Spleen (tissue), 11 donors: Measurements from ENCODE around the gene PP2D1. TPM values are rescaled to one million over a fixed set of nuclear protein-coding genes. Genes with fewer than 3 reads are reported as not detected.
A peak's percentile ranks its signal among the peaks of the same experiment; 100 is the strongest.

Experiments
- DNase-seq: peaks from one replicate; pipeline ENCODE4 v3.0.0-alpha.2; 2020
- H3K27ac ChIP-seq, 8 donors: fragments of 200-600 bp; sonication (generic) in 7 of 8; 1 replicate in 4 of 8; 2 replicates in 4 of 8; pipeline versions ENCODE4 v1.5.0 to v1.8.0; 2016 to 2021; ENCODE audit warnings: inconsistent platforms in 4 of 8, mild to moderate bottlenecking in 4 of 8, moderate library complexity in 1 of 8
- H3K27me3 ChIP-seq, 7 donors: fragments of 200-600 bp; sonication (generic) in 6 of 7; replicated peaks in 1 of 7; 1 replicate in 4 of 7; 2 replicates in 3 of 7; pipeline versions ENCODE4 v1.5.0 to v1.8.0; 2016 to 2021; ENCODE audit warnings: inconsistent platforms in 3 of 7, mild to moderate bottlenecking in 1 of 7
- H3K36me3 ChIP-seq, 6 donors: fragments of 200-600 bp; sonication (generic) in 5 of 6; 1 replicate in 4 of 6; 2 replicates in 2 of 6; pipeline versions ENCODE4 v1.5.0 to v1.8.0; 2016 to 2021; ENCODE audit warnings: inconsistent platforms in 2 of 6
- H3K4me1 ChIP-seq, 6 donors: fragments of 200-600 bp; sonication (generic) in 5 of 6; 1 replicate in 3 of 6; 2 replicates in 3 of 6; pipeline versions ENCODE4 v1.5.0 to v1.8.0; 2016 to 2021; ENCODE audit warnings: inconsistent platforms in 3 of 6
- H3K4me3 ChIP-seq, 8 donors: fragments of 200-600 bp; sonication (generic) in 7 of 8; 1 replicate in 4 of 8; 2 replicates in 4 of 8; pipeline versions ENCODE4 v1.5.0 to v1.8.0; 2016 to 2021; ENCODE audit warnings: inconsistent platforms in 4 of 8, mild to moderate bottlenecking in 4 of 8, moderate library complexity in 2 of 8
- H3K9me3 ChIP-seq, 8 donors: fragments of 200-600 bp; sonication (generic) in 7 of 8; 1 replicate in 4 of 8; 2 replicates in 4 of 8; pipeline versions ENCODE4 v1.5.0 to v1.8.0; 2016 to 2021; ENCODE audit warnings: inconsistent platforms in 4 of 8
- CTCF ChIP-seq, 11 experiments: fragments of 200-600 bp in 7 of 11; fragments of 450-650 bp in 4 of 11; sonication (generic) in 4 of 11; IDR thresholded peaks in 8 of 11; conservative IDR thresholded peaks in 3 of 11; 1 replicate in 7 of 11; 2 replicates in 4 of 11; pipeline versions ENCODE4 v1.4.0 to v1.8.0; 2016 to 2021; ENCODE audit warnings: antibody characterized with exemption in 11 of 11, inconsistent platforms in 4 of 11, mild to moderate bottlenecking in 1 of 11
- POLR2A ChIP-seq, 3 donors: fragments of 450-650 bp; IDR thresholded peaks; one replicate each; pipeline ENCODE4 v1.5.1; 2017; ENCODE audit warnings: antibody characterized with exemption in 3 of 3, mild to moderate bottlenecking in 1 of 3
- POLR2AphosphoS5 ChIP-seq, 3 donors: sonication (generic); formaldehyde crosslinking; IDR thresholded peaks; one replicate each; pipeline ENCODE4 v1.5.1; 2017; ENCODE audit warnings: antibody characterized with exemption in 3 of 3
- WGBS, 5 donors: extraction: QIAGEN DNeasy Blood & Tissue Kit in 3 of 5; methylation state at CpG; one replicate each; pipeline versions ENCODE4 v1.1.5 to v1.1.7; 2013 to 2018; 5-methylcytosine and 5-hydroxymethylcytosine counted together
- intact Hi-C: fragments of 100-400 bp; cut with DNase I; formaldehyde crosslinking; loops from one replicate; pipeline ENCODE4 v1.15.0; 2023; ENCODE audit warnings: low total_unique reads
- polyA plus RNA-seq, 3 donors: library from polyadenylated mRNA; stranded (reverse); fragments of 200-250 nt; gene quantifications; one replicate each; pipeline ENCODE4 v1.2.1, GENCODE V29; 2013
- total RNA-seq, 7 donors: library from RNA; depleted of rRNA in 3 of 7; stranded (reverse); fragments of >200 nt in 3 of 7; fragmentation: NEBNext Ultra II Directional in 4 of 7; extraction: Animal tissue kit (Norgen Biotek cat#: 25700) in 4 of 7; gene quantifications; one replicate each; pipeline versions ENCODE4 v1.1.0 to v1.2.1, GENCODE V29; 2016 to 2021
- donor health status: healthy with polysubstance abuse.
- donor health status: DM: no; HTN: no; CAD: no; lungs with moderate emphysema.
- donor health status: DM: no; HTN: no; CAD: no.
- donor health status: Bipolar disorder and iron deficiency.
- donor health status: healthy.
- donor health status: DM: no; HTN: no; CAD: no.
- donor health status: DM: yes; HTN: yes; CAD: no.

Gene PP2D1
- total and polyA plus RNA-seq, 10 donors: not detected

GRCh38 chr3:20057612-20058180 lies 45.6 kb upstream of the PP2D1 start:
- Histone ChIP-seq H3K4me3 (no peak overlapping the region), H3K4me1 (peaks cover 36 to 88% (median 69%) of the 10 kb centered on the region in 6 donors), H3K27ac (peak overlapping the region in 7 of 8 donors; percentile 30 to 87 (median 79)), H3K27me3 (no peaks in the 10 kb centered on the region), H3K36me3 (no peaks in the 10 kb centered on the region), H3K9me3 (no peaks in the 10 kb centered on the region)
- DNase-seq: no peak
- 72 to 85% (median 78%) methylated on average over 2 of the region's 2 CpGs for WGBS, 5 donors
- TF ChIP-seq POLR2A (IDR thresholded peaks at IDR 0.05) (no peak), POLR2AphosphoS5 (IDR thresholded peaks at IDR 0.05) (peak in 1 of 3 donors; percentile 2)
- intact Hi-C loops: no loop called here

GRCh38 chr3:20056725-20057611 lies 44.9 kb upstream of the PP2D1 start:
- Histone ChIP-seq H3K4me1 (peaks cover 36 to 92% (median 69%) of the 10 kb centered on the region in 6 donors), H3K4me3 (no peak overlapping the region), H3K27ac (peak overlapping the region in 7 of 8 donors; percentile 30 to 87 (median 79)), H3K36me3 (no peaks in the 10 kb centered on the region), H3K9me3 (no peaks in the 10 kb centered on the region), H3K27me3 (no peaks in the 10 kb centered on the region)
- intact Hi-C loops: no loop called here
- DNase-seq: no peak
- 39 to 63% (median 51%) methylated on average over 5 of the region's 5 CpGs for WGBS, 5 donors
- TF ChIP-seq POLR2AphosphoS5 (IDR thresholded peaks at IDR 0.05): peak in 1 of 3 donors; percentile 34
- no peak for TF ChIP-seq CTCF (IDR thresholded peaks at IDR 0.05 in 8 of 11, conservative IDR thresholded peaks at IDR 0.05 in 3 of 11)

- peaks cover 33 to 95% (median 63%) of the 10 kb centered on the region in 6 donors for H3K4me1 ChIP-seq
These were observed 43.8 kb upstream of the PP2D1 start for GRCh38 chr3:20055842-20056241.

More at GRCh38 chr3:20055842-20056241, 43.8 kb upstream of the PP2D1 start:
- intact Hi-C loops: no loop called here
- 52 to 74% (median 68%) methylated on average over 3 of the region's 3 CpGs for WGBS, 5 donors
- Histone ChIP-seq H3K36me3 (no peaks in the 10 kb centered on the region), H3K9me3 (no peaks in the 10 kb centered on the region), H3K27ac (peak overlapping the region in 7 of 8 donors; percentile 56 to 87 (median 79)), H3K4me3 (no peak overlapping the region), H3K27me3 (no peaks in the 10 kb centered on the region)
- DNase-seq: no peak
- TF ChIP-seq POLR2AphosphoS5 (IDR thresholded peaks at IDR 0.05) (no peak), CTCF (IDR thresholded peaks at IDR 0.05 in 8 of 11, conservative IDR thresholded peaks at IDR 0.05 in 3 of 11) (no peak), POLR2A (IDR thresholded peaks at IDR 0.05) (no peak)
